DND-41 (cell line): ENCODE data around the gene C19orf73.
A peak's percentile ranks its signal among the peaks of the same experiment; 100 is the strongest.

Source experiments
- ATAC-seq: fragments of 200-7000 bp; cut with Tn5 transposase; 3 replicates; pipeline ENCODE4 v1.9.1; 2021; ENCODE audit warnings: low read depth; ENCODE audit not compliant: insufficient read depth
- DNase-seq: peaks from one replicate; pipeline ENCODE4 v3.0.0-alpha.2; 2020
- H2AFZ ChIP-seq: 2 replicates; pipeline ENCODE4 v1.6.0; 2012; ENCODE audit warnings: low read depth, low read length
- H3K27ac ChIP-seq: 2 replicates; pipeline ENCODE4 v1.5.1; 2012; ENCODE audit warnings: low read length, inconsistent platforms
- H3K27me3 ChIP-seq: fragments of 200-600 bp; sonication (generic); 2 replicates; pipeline ENCODE4 v1.6.0; 2012; ENCODE audit warnings: low read length, mild to moderate bottlenecking, inconsistent platforms; ENCODE audit not compliant: insufficient read depth, poor library complexity
- H3K36me3 ChIP-seq: 2 replicates; pipeline ENCODE4 v1.5.1; 2012; ENCODE audit warnings: low read length, inconsistent platforms; ENCODE audit not compliant: insufficient read depth
- H3K4me1 ChIP-seq: 2 replicates; pipeline ENCODE4 v1.5.1; 2012; ENCODE audit warnings: mild to moderate bottlenecking, low read length; ENCODE audit not compliant: insufficient read depth
- H3K4me2 ChIP-seq: 2 replicates; pipeline ENCODE4 v1.6.0; 2012; ENCODE audit warnings: mild to moderate bottlenecking, moderate library complexity, low read length, inconsistent platforms; ENCODE audit not compliant: insufficient read depth
- H3K4me3 ChIP-seq, 2 experiments: fragments of 200-600 bp in 1 of 2; shearing (Covaris generic) in 1 of 2; 2 replicates each; pipeline ENCODE4 v1.5.1; 2012 to 2016; ENCODE audit warnings: inconsistent platforms in 2 of 2, low read length in 2 of 2, mild to moderate bottlenecking in 2 of 2, low read depth in 1 of 2, moderate library complexity in 1 of 2
- H3K79me2 ChIP-seq: 2 replicates; pipeline ENCODE4 v1.6.0; 2012; ENCODE audit warnings: low read length, inconsistent platforms; ENCODE audit not compliant: insufficient read depth
- H3K9ac ChIP-seq: 2 replicates; pipeline ENCODE4 v1.6.0; 2012; ENCODE audit warnings: low read depth, mild to moderate bottlenecking, inconsistent platforms, low read length, moderate library complexity
- H3K9me3 ChIP-seq: 2 replicates; pipeline ENCODE4 v1.5.1; 2012; ENCODE audit warnings: low read length, moderate library complexity, mild to moderate bottlenecking, inconsistent platforms; ENCODE audit not compliant: insufficient read depth, severe bottlenecking
- H4K20me1 ChIP-seq: 2 replicates; pipeline ENCODE4 v1.6.0; 2012; ENCODE audit warnings: low read length; ENCODE audit not compliant: insufficient read depth
- CTCF ChIP-seq: IDR thresholded peaks from 2 replicates; pipeline ENCODE4 v1.5.1; 2012; ENCODE audit warnings: borderline replicate concordance, low read length, moderate library complexity, mild to moderate bottlenecking; ENCODE audit not compliant: poor library complexity, severe bottlenecking; ENCODE audit errors: extremely low read depth
- EZH2 ChIP-seq: IDR thresholded peaks from 3 replicates; pipeline ENCODE4 v1.6.1; 2012; ENCODE audit warnings: borderline replicate concordance, low read depth, mild to moderate bottlenecking, moderate library complexity, low read length, inconsistent platforms; ENCODE audit not compliant: severe bottlenecking

C19orf73 gene

GRCh38 chr19:49160450-49161189 lies 41.7 kb upstream of the C19orf73 start:
- TF ChIP-seq CTCF (no peak), EZH2 (no peak)
- H2AFZ ChIP-seq = no peak overlapping the region
- H3K36me3 ChIP-seq = no peaks in the 10 kb centered on the region
- no peak overlapping the region for H3K27ac ChIP-seq
- H3K4me3 ChIP-seq = no peak overlapping the region
- no peak for DNase-seq
- no peak for ATAC-seq
- H3K79me2 ChIP-seq = no peaks in the 10 kb centered on the region
- peaks cover 7% of the 10 kb centered on the region for H3K4me1 ChIP-seq
- no peaks in the 10 kb centered on the region for H4K20me1 ChIP-seq
- no peak overlapping the region for H3K4me2 ChIP-seq
- H3K9ac ChIP-seq = no peak overlapping the region
- H3K27me3 ChIP-seq = peaks cover 12% of the 10 kb centered on the region
- no peaks in the 10 kb centered on the region for H3K9me3 ChIP-seq

GRCh38 chr19:49157445-49158224 lies 38.7 kb upstream of the C19orf73 start, which contains the start of gene TRPM4:
Gene TRPM4, plus strand, starts transcription at chr19:49157792. Its CDS starts 75 bp downstream, at chr19:49157867.
- Histone ChIP-seq H3K79me2 (no peaks in the 10 kb centered on the region), H2AFZ (peak within 1 kb of the TSS; percentile 58), H3K27me3 (peaks cover 12% of the 10 kb centered on the region), H3K9me3 (no peaks in the 10 kb centered on the region), H3K9ac (peak within 1 kb of the TSS; percentile 21; the same call in 1 of the 2 replicates), H3K4me3 (peak within 1 kb of the TSS in 1 of 2 experiments; percentile 34; a peak in 2 of 4 replicates), H3K4me1 (peaks cover 7% of the 10 kb centered on the region), H3K36me3 (no peaks in the 10 kb centered on the region), H4K20me1 (no peaks in the 10 kb centered on the region), H3K4me2 (peak within 1 kb of the TSS; percentile 56), H3K27ac (no peak within 1 kb of the TSS)
- ATAC-seq (peak; percentile 88), DNase-seq (peak; percentile 66)
- TF ChIP-seq CTCF = no peak
- peak; percentile 33 for TF ChIP-seq EZH2

- Histone ChIP-seq H3K9me3 (no peaks in the 10 kb centered on the region), H3K27ac (no peak overlapping the region), H3K4me1 (peaks cover 7% of the 10 kb centered on the region), H3K4me3 (no peak overlapping the region), H3K4me2 (no peak overlapping the region), H3K36me3 (no peaks in the 10 kb centered on the region), H3K27me3 (peaks cover 12% of the 10 kb centered on the region), H4K20me1 (no peaks in the 10 kb centered on the region; the same call in 1 of the 2 replicates), H3K9ac (no peak overlapping the region), H2AFZ (no peak overlapping the region), H3K79me2 (no peaks in the 10 kb centered on the region)
- DNase-seq (no peak), ATAC-seq (no peak)
- TF ChIP-seq EZH2 = no peak
- no peak for TF ChIP-seq CTCF
Observed at GRCh38 chr19:49155820-49156346, 36.9 kb upstream of the C19orf73 start.
